Neural progenitor cell (in vitro differentiated cells): Measurements from ENCODE around the gene GRIP1. TPM values are rescaled to one million over a fixed set of nuclear protein-coding genes. Genes with fewer than 3 reads are reported as not detected.

Experiments
- DNase-seq: peaks from one replicate; pipeline ENCODE4 v3.0.0-alpha.2; 2016; ENCODE audit warnings: low spot score
- H2AFZ ChIP-seq: fragments of 200-600 bp; sonication (generic); replicated peaks from 2 replicates; pipeline ENCODE4 v1.6.1; 2016; ENCODE audit warnings: antibody characterized with exemption
- H3F3A ChIP-seq: fragments of 200-600 bp; sonication (generic); 2 replicates; pipeline ENCODE4 v1.6.1; 2016; ENCODE audit warnings: antibody characterized with exemption, low read depth
- H3K27ac ChIP-seq: fragments of 200-600 bp; sonication (generic); 2 replicates; pipeline ENCODE4 v1.5.1; 2016; ENCODE audit warnings: mild to moderate bottlenecking
- H3K27me3 ChIP-seq: fragments of 200-600 bp; sonication (generic); 2 replicates; pipeline ENCODE4 v1.6.1; 2016; ENCODE audit warnings: mild to moderate bottlenecking, moderate library complexity
- H3K36me3 ChIP-seq: fragments of 200-600 bp; sonication (generic); 2 replicates; pipeline ENCODE4 v1.5.1; 2016
- H3K4me1 ChIP-seq: fragments of 200-600 bp; sonication (generic); 2 replicates; pipeline ENCODE4 v1.6.1; 2016; ENCODE audit warnings: mixed run types
- H3K4me2 ChIP-seq: fragments of 200-600 bp; sonication (generic); 2 replicates; pipeline ENCODE4 v1.6.1; 2016
- H3K4me3 ChIP-seq: fragments of 200-600 bp; sonication (generic); 2 replicates; pipeline ENCODE4 v1.5.1; 2016
- H3K79me2 ChIP-seq: fragments of 200-600 bp; sonication (generic); 2 replicates; pipeline ENCODE4 v1.6.1; 2016; ENCODE audit warnings: low read depth
- H3K9ac ChIP-seq: fragments of 200-600 bp; sonication (generic); 2 replicates; pipeline ENCODE4 v1.6.1; 2016
- H3K9me3 ChIP-seq: fragments of 200-600 bp; sonication (generic); 2 replicates; pipeline ENCODE4 v1.5.1; 2016; ENCODE audit warnings: low read depth
- H4K20me1 ChIP-seq: fragments of 200-600 bp; sonication (generic); 2 replicates; pipeline ENCODE4 v1.6.1; 2016; ENCODE audit warnings: low read depth
- H3K27ac Mint-ChIP-seq: 3 replicates; pipeline ENCODE4 v1.8.0; 2021; ENCODE audit warnings: mixed read lengths
- H3K27me3 Mint-ChIP-seq: 2 replicates; pipeline ENCODE4 v1.8.0; 2022; ENCODE audit warnings: low read depth, mild to moderate bottlenecking, inconsistent platforms, moderate library complexity, mixed read lengths; ENCODE audit not compliant: insufficient read depth
- H3K36me3 Mint-ChIP-seq: 3 replicates; pipeline ENCODE4 v1.8.0; 2021; ENCODE audit warnings: mixed read lengths
- H3K4me1 Mint-ChIP-seq: 3 replicates; pipeline ENCODE4 v1.8.0; 2021; ENCODE audit warnings: mixed read lengths
- H3K4me3 Mint-ChIP-seq: 3 replicates; pipeline ENCODE4 v1.8.0; 2021; ENCODE audit warnings: mild to moderate bottlenecking, moderate library complexity, mixed read lengths
- H3K9me3 Mint-ChIP-seq: 3 replicates; pipeline ENCODE4 v1.8.0; 2020; ENCODE audit warnings: mixed read lengths
- EZH2 ChIP-seq: fragments of 200-600 bp; sonication (generic); IDR thresholded peaks from 2 replicates; pipeline ENCODE4 v1.6.1; 2017; ENCODE audit warnings: antibody characterized with exemption, mild to moderate bottlenecking, moderate library complexity
- EZH2phosphoT487 ChIP-seq: fragments of 200-600 bp; sonication (generic); IDR thresholded peaks from 2 replicates; pipeline ENCODE4 v1.6.1; 2017; ENCODE audit warnings: antibody characterized with exemption
- total RNA-seq: library from RNA; depleted of rRNA; stranded (reverse); fragments of >200 nt; gene quantifications from 2 replicates; pipeline ENCODE4 v1.2.3, GENCODE V29; 2015; ENCODE audit warnings: low replicate concordance
- TF ChIP-seq, protein P1 (sequence below): fragments of 200-600 bp; sonication (generic); IDR thresholded peaks from 2 replicates; pipeline ENCODE4 v1.5.1; 2017; ENCODE audit warnings: antibody characterized with exemption, mild to moderate bottlenecking

GRIP1 gene
- total RNA-seq, 1 donor from 2014 or later = 38.2 TPM

DNA sequence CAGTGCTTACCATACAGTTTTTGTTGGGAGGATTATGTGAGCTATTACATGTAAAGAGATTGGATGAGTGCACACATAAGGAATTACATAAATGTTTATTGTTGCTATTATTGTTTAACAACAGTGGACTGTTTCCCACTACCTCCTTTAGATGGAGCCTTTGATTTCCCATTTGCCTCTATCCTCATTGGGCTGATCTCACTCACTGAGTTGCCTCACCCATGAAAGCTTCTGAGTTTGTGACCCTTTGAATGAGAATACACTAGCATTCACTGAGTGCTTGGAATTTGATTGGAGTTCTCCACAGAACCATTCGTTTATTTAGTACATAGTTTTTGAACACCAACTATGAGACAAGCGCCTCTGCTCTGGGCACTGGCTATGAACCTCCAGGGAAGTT lies 255.6 kb downstream of the GRIP1 start:
- no peak for DNase-seq
- H3K36me3 Mint-ChIP-seq = peaks cover 13% of the 10 kb centered on the region
- H3K4me3 Mint-ChIP-seq = no peak overlapping the region
- no peak overlapping the region for H3K27ac ChIP-seq
- no peak for TF ChIP-seq EZH2
- TF ChIP-seq EZH2phosphoT487 = no peak
- TF ChIP-seq, protein P1, sequence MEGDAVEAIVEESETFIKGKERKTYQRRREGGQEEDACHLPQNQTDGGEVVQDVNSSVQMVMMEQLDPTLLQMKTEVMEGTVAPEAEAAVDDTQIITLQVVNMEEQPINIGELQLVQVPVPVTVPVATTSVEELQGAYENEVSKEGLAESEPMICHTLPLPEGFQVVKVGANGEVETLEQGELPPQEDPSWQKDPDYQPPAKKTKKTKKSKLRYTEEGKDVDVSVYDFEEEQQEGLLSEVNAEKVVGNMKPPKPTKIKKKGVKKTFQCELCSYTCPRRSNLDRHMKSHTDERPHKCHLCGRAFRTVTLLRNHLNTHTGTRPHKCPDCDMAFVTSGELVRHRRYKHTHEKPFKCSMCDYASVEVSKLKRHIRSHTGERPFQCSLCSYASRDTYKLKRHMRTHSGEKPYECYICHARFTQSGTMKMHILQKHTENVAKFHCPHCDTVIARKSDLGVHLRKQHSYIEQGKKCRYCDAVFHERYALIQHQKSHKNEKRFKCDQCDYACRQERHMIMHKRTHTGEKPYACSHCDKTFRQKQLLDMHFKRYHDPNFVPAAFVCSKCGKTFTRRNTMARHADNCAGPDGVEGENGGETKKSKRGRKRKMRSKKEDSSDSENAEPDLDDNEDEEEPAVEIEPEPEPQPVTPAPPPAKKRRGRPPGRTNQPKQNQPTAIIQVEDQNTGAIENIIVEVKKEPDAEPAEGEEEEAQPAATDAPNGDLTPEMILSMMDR = no peak
- H3K4me1 Mint-ChIP-seq = no peaks in the 10 kb centered on the region
- no peaks in the 10 kb centered on the region for H3K4me1 ChIP-seq
- no peaks in the 10 kb centered on the region for H3K79me2 ChIP-seq
- no peaks in the 10 kb centered on the region for H3K9me3 Mint-ChIP-seq
- no peaks in the 10 kb centered on the region for H3K27me3 Mint-ChIP-seq
- no peak overlapping the region for H3K4me2 ChIP-seq
- no peaks in the 10 kb centered on the region for H4K20me1 ChIP-seq
- H3K9me3 ChIP-seq = no peaks in the 10 kb centered on the region
- no peak overlapping the region for H2AFZ ChIP-seq
- no peaks in the 10 kb centered on the region for H3F3A ChIP-seq
- H3K27me3 ChIP-seq = no peaks in the 10 kb centered on the region
- H3K9ac ChIP-seq = no peak overlapping the region
- no peak overlapping the region for H3K4me3 ChIP-seq
- no peaks in the 10 kb centered on the region for H3K36me3 ChIP-seq
- no peak overlapping the region for H3K27ac Mint-ChIP-seq

DNA sequence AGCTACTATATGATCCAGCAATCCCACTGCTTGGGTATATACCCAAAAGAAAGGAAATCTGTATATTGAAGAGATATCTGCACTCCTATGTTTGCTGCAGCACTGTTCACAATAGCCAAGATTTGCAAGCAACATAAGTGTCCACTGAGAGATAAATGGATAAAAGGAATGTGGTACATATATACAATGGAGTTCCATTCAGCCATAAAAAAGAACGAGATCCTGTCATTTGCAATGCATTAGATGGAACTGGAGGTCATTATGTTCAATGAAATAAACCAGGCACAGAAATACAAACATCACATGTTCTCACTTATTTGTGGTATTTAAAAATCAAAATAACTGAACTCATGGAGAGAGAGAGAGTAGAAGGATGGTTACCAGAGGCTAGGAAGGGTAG lies 260.0 kb downstream of the GRIP1 start:
- Histone ChIP-seq H3K4me3 (no peak overlapping the region), H3K27ac (no peak overlapping the region), H3K4me2 (no peak overlapping the region), H3K79me2 (no peaks in the 10 kb centered on the region), H2AFZ (no peak overlapping the region), H3K27me3 (no peaks in the 10 kb centered on the region), H4K20me1 (no peaks in the 10 kb centered on the region), H3F3A (no peaks in the 10 kb centered on the region), H3K36me3 (no peaks in the 10 kb centered on the region), H3K9me3 (no peaks in the 10 kb centered on the region), H3K9ac (no peak overlapping the region), H3K4me1 (no peaks in the 10 kb centered on the region)
- TF ChIP-seq, protein P1 = no peak
- no peak for TF ChIP-seq EZH2phosphoT487
- no peak for TF ChIP-seq EZH2
- no peak overlapping the region for H3K27ac Mint-ChIP-seq
- H3K27me3 Mint-ChIP-seq = no peaks in the 10 kb centered on the region
- H3K4me3 Mint-ChIP-seq = no peak overlapping the region
- no peaks in the 10 kb centered on the region for H3K4me1 Mint-ChIP-seq
- peaks cover 4% of the 10 kb centered on the region for H3K36me3 Mint-ChIP-seq
- DNase-seq = no peak
- no peaks in the 10 kb centered on the region for H3K9me3 Mint-ChIP-seq

- Histone ChIP-seq H3K4me1 (no peaks in the 10 kb centered on the region), H3K9me3 (no peaks in the 10 kb centered on the region), H3K9ac (no peak overlapping the region), H3K4me2 (no peak overlapping the region), H3K36me3 (no peaks in the 10 kb centered on the region), H3F3A (no peaks in the 10 kb centered on the region), H3K27ac (no peak overlapping the region), H3K27me3 (no peaks in the 10 kb centered on the region), H3K79me2 (no peaks in the 10 kb centered on the region), H4K20me1 (no peaks in the 10 kb centered on the region), H2AFZ (no peak overlapping the region), H3K4me3 (no peak overlapping the region)
- H3K9me3 Mint-ChIP-seq = peaks cover 8% of the 10 kb centered on the region
- H3K27ac Mint-ChIP-seq = no peak overlapping the region
- no peaks in the 10 kb centered on the region for H3K27me3 Mint-ChIP-seq
- DNase-seq = no peak
- TF ChIP-seq EZH2 = no peak
- TF ChIP-seq EZH2phosphoT487 = no peak
- TF ChIP-seq, protein P1 = no peak
- H3K4me3 Mint-ChIP-seq = no peak overlapping the region
- peaks cover 7% of the 10 kb centered on the region for H3K36me3 Mint-ChIP-seq
- no peaks in the 10 kb centered on the region for H3K4me1 Mint-ChIP-seq
These were observed 261.7 kb downstream of the GRIP1 start for GRCh38 chr12:66417217-66417616.
